Caki2 (cell line): ENCODE data around the gene DCHS1. TPM values are rescaled to one million over a fixed set of nuclear protein-coding genes. Genes with fewer than 3 reads are reported as not detected.

ENCODE experiments used
- DNase-seq: peaks from one replicate; pipeline ENCODE4 v3.0.0-alpha.2; 2015; ENCODE audit warnings: low read depth
- in situ Hi-C: cut with HindIII; loops from 2 replicates; pipeline ENCODE4 v1.10.0; 2016; ENCODE audit warnings: low sequenced_read_pairs, low pct_unique_long_range_greater_than_20kb, mixed read lengths
- total RNA-seq: library from RNA; depleted of rRNA; stranded (reverse); fragments of >200 nt; shearing (Covaris generic); gene quantifications from 2 replicates; pipeline ENCODE4 v1.2.3, GENCODE V29; 2014; ENCODE audit warnings: low replicate concordance

DCHS1 gene
- total RNA-seq, 1 experiment from 2014 or later: 0.03 TPM

- in situ Hi-C loops: no loop called here
- DNase-seq: no peak
Observed at GRCh38 chr11:6632116-6633073, 23.2 kb downstream of the DCHS1 start.

GRCh38 chr11:6631361-6631890 is 24.2 kb downstream of the DCHS1 start:
- in situ Hi-C loops: no loop called here
- no peak for DNase-seq

GRCh38 chr11:6630632-6631291 is 24.8 kb downstream of the DCHS1 start:
- DNase-seq: no peak
- in situ Hi-C loops: no loop called here

- no peak for DNase-seq
- in situ Hi-C loops: no loop called here
Observed at GRCh38 chr11:6629892-6630631, 25.5 kb downstream of the DCHS1 start.

- in situ Hi-C loops: no loop called here
- DNase-seq: no peak
Observed at GRCh38 chr11:6629573-6629891, 26.1 kb downstream of the DCHS1 start.

- in situ Hi-C loops: no loop called here
- no peak for DNase-seq
Observed at GRCh38 chr11:6628526-6628925, 27.1 kb downstream of the DCHS1 start.

- in situ Hi-C loops: no loop called here
- DNase-seq: no peak
Observed at GRCh38 chr11:6627762-6628241, 27.8 kb downstream of the DCHS1 start.

- in situ Hi-C loops: no loop called here
- DNase-seq: no peak
Observed at GRCh38 chr11:6626971-6627761, 28.4 kb downstream of the DCHS1 start.

GRCh38 chr11:6625832-6626420 is 29.7 kb downstream of the DCHS1 start:
- DNase-seq: no peak
- in situ Hi-C loops: no loop called here

- no peak for DNase-seq
- in situ Hi-C loops: no loop called here
Observed at GRCh38 chr11:6625156-6625831, 30.3 kb downstream of the DCHS1 start.

GRCh38 chr11:6623391-6624363 is 31.9 kb downstream of the DCHS1 start:
- DNase-seq: no peak
- in situ Hi-C loops: no loop called here

GRCh38 chr11:6622261-6623171 is 33.1 kb downstream of the DCHS1 start:
- in situ Hi-C loops: no loop called here
- DNase-seq: no peak

GRCh38 chr11:6621711-6622211 is 33.8 kb downstream of the DCHS1 start:
- DNase-seq: no peak
- in situ Hi-C loops: no loop called here

GRCh38 chr11:6620636-6621035 is 35.0 kb downstream of the DCHS1 start:
- in situ Hi-C loops: no loop called here
- no peak for DNase-seq
